ENCODE measurements around the gene KIF6. TPM values are rescaled to one million over a fixed set of nuclear protein-coding genes. Genes with fewer than 3 reads are reported as not detected.
"Not testable (repeated sequence)": the region's sequence is repeated elsewhere in the genome, so short reads cannot be mapped to it uniquely, and the experiment has no call there.

Gene KIF6
- 0.06 TPM in 1 of 2 replicates, not detected in the other for total RNA-seq

DNA sequence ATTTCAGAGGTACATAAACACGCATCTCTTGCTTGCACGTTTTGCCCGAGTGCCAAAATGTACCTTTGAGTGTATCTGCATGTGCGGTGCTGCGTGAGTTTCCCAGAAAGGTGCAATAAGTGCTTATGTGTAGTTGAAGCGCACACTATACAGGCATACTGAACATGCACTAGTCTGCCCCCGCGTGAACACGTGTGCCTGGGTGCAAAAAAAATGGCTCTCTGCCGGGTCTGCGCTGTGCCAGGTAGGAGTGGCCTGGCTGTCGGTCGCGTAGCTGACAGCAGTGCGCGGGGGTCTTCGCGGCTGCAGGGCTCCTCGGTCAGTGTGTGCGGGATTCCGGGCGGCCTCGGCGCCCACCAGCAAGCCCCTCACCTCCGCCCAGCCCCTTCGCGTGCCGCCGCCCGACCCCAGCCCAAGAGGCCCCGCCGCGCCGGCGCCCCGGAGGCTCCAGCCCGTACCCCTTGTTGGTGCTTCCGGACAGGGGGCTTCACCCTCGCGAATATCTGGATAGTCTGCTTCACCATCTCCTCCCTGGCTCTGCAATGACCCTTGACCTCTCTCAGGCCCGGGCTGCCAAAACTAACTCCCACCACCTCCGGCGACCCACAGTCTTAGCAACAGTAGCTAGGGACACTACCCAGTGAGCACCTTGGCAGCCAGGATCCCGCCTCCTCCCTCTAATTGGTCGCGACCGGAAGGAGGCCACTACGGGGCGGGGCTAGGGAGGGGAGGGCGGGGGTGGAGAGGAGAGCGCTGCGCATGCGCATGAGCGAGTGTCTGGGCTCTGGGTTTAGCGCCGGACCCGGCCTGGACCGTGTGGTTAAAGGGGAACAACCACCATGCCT lies at the start of gene KIF6:
Gene KIF6, minus strand, starts transcription at position 622 of the 845 bp plus-strand sequence. Its CDS starts 98 bp downstream, at position 524.
- no peak for DNase-seq (ENCODE audit: extremely low read depth, low read depth, low spot score)

DNA sequence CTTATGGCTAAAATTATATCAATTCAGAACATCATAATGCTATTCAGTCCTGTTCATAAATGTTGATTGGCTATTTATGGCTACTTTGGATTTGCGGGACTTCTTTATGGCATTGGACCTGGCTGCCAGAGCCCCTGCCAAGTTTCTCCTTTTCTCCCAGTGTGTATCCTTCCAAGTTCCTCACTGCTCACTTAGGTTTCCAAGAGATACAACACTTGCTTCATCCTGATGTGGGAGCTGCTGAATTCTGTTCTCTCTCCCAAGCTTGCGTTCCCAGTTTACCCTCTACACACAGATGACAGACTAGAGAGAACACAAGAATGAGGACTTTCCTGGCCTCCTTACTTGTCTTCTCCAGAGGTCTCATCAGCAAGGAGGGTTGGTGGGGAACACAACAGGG lies 48.6 kb upstream of the KIF6 start:
- no peak for DNase-seq (ENCODE audit: extremely low read depth, low read depth, low spot score)

DNA sequence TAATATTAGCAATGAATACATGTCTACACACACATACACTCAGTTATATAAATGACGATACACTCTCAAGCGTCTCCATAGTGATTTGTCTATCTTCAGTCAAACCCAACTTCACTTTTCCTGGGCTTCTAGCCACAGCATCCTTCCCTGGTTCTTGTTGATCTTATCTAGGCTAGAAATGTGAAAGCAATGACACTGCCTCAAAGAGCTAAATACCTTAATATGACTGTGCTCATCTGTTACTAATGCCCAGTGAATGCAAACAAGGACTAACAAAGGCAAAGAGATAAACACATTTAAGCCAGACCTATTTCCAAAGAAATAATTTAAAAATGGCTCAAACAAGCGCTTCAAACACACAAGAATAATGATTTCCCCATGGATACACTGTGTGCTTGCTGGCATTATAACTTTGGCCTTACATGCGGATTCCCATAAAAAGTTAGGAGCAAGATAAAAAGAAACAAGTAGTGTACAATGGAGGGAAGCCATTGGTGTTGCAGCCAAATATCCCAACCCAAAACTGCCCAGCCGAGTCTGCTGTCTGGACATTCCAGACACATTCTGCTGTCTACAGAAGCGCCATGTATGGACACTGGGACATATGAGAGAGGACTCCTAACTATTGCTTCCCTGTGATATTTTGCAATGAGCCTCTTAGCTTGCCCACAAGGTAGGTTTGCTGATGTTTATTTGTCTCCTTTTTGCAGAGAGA lies 47.5 kb upstream of the KIF6 start:
- DNase-seq (ENCODE audit: extremely low read depth, low read depth, low spot score) = no peak

DNA sequence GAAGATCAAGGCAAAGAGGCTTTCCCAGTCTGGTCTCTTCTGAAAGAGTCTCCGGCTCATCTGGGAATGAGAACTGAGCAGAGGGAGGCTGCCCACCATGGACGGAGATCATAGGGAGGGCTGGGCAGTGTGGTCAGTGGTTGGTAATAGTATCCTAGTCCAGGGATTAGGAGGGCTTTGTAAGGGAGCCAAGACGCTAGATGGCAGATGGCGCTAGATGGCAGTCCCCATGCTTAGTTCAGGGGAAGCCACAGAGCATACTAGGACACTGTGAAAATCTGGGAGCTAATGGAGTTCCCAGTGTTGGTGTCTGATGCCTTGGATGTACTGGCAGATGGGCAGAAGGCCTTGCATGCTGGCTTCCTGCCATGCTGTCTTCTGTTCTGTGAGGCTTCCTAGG lies 45.2 kb upstream of the KIF6 start:
- no peak for DNase-seq (ENCODE audit: extremely low read depth, low read depth, low spot score)

DNA sequence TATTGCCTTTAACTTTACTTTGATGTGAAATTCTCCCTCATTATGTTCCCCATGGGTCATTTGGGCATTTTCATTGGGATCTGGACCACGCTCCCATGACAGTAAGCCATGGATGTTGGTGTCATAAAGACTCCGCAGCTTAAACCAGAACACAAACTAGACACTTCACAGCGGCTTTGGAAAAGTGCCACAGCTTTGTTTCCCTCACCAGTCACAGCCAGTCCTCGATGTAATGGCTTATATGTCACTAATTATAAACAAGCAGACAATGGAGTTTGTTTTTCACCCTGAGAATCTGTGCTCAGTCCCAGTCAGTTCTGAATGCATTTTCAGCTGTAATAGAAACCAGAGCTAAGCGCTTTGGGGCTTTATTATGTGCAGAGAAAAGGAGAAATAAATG lies 43.8 kb upstream of the KIF6 start:
- no peak for DNase-seq (ENCODE audit: extremely low read depth, low read depth, low spot score)

- DNase-seq (ENCODE audit: extremely low read depth, low read depth, low spot score) = no peak
Measured at GRCh38 chr6:39765508-39766065, 40.4 kb upstream of the KIF6 start.

- DNase-seq (ENCODE audit: extremely low read depth, low read depth, low spot score) = no peak
Measured at GRCh38 chr6:39760226-39760952, 35.2 kb upstream of the KIF6 start.

DNA sequence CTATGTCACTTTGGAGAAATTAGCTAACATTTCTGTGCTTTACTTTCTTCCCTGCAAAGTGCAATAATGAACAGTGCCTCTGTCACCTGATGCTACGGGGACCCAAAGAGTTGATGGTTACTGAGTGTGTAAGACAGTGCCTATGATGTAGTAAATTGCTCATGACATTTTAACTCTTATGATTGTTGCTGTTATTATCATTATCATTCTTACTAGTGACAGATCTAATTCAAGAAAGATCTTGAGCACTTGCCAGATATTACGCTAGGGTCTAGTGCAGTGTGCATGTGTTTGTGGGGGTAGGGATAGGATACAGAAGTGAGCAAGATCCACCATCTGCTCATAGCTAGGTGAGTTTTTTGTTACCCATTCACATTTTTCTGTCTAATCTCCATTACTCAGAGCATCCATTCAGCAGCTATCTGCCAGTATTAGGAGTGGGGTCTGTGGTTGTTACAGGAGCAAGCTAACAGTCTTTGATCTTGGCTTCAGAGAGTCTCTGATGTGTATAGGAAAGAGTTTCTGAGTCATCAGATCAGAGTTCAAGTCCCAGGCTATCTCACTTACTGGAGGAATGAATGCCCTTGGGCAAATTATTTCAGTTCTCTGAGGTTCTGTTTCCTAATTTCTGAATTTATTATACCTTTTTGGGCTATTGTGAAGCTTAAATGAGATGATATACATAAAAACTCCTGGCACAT lies 33.8 kb upstream of the KIF6 start:
- DNase-seq (ENCODE audit: extremely low read depth, low read depth, low spot score) = no peak

- no peak for DNase-seq (ENCODE audit: extremely low read depth, low read depth, low spot score)
Measured at GRCh38 chr6:39756582-39756981, 31.4 kb upstream of the KIF6 start.

- no peak for DNase-seq (ENCODE audit: extremely low read depth, low read depth, low spot score)
Measured at GRCh38 chr6:39755231-39755630, 30.0 kb upstream of the KIF6 start.

- DNase-seq (ENCODE audit: extremely low read depth, low read depth, low spot score) = no peak
Measured at GRCh38 chr6:39754514-39755115, 29.4 kb upstream of the KIF6 start.

- DNase-seq (ENCODE audit: extremely low read depth, low read depth, low spot score) = no peak
Measured at GRCh38 chr6:39753725-39754045, 28.5 kb upstream of the KIF6 start.

DNA sequence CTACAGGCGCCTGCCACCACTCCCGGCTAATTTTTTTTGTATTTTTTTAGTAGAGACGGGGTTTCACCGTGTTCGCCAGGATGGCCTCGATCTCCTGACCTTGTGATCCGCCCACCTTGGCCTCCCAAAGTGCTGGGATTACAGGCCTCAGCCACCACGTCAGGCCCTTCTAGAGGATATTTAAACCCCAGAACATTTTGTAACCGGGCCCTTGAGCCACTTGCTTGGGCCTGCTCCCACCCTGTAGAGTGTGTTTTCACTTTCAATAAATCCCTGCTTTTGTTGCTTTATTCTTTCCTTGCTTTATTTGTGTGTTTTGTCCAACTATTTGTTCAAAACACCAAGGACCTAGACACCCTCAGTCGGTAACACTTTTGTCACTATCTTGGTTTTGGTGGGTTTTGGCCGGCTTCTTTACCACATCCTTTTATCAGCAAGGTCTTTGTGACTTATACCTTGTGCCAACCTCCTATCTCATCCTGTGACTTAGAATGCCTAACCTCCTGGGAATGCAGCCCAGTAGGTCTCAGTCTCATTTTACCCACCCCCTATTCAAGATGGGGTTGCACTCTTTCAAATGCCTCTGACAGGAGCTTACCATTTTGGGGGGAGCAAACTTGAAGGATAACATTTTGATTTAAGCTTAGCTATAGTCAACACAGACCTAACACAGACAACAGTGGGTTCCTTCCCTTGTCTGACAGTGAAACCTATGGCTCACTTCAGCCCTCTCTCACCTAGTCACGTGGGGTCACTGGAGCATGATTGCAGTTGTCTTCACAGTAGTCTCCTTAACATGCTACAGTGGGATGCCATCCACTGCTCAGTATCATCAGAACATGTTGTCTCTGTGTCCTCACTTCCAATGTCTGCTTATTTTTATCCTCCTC lies 27.9 kb upstream of the KIF6 start:
- no peak for DNase-seq (ENCODE audit: extremely low read depth, low read depth, low spot score)

GRCh38 chr6:39746795-39747194 lies 21.6 kb upstream of the KIF6 start:
- no peak for DNase-seq (ENCODE audit: extremely low read depth, low read depth, low spot score)

DNA sequence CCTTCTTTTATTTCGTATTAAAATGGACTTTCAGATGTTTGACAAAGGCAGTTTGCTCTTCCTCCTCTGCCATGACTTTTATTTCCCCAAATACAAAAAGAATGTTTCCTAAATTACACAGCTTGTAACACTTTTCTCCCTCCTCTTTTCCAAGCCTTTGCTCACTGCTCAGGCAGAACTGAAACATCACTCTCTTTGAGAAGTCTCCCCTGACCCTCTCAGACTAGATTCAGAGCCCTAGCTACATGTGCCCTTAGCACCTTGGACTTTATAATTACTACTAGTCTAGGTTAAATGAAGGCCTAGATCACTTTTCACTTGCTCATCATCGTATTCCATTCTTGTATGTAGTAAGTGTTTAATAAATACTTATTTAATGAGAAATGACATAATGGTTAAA lies 8.5 kb upstream of the KIF6 start:
- DNase-seq (ENCODE audit: extremely low read depth, low read depth, low spot score) = no peak

DNA sequence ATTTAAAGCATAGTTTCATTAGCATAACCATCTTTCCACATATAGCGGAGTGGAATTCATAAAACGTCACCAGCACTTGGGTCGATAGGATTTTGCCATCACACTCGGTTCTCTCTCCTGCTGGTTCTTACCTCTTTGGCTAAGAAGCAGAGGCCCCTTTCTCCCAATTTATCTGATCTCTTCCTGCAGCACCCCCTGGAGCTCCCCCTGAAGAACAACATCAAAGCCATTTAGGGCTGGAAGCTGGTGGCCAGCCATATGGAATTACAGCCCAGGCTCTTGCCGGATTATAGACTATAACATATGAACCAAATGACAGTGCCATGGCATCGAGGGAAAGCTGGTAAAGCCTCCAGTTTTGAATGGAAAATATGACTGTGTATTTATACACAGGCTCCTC lies 6.4 kb upstream of the KIF6 start:
- no peak for DNase-seq (ENCODE audit: extremely low read depth, low read depth, low spot score)

GRCh38 chr6:39729945-39730344 lies 4.7 kb upstream of the KIF6 start:
- no peak for DNase-seq (ENCODE audit: extremely low read depth, low read depth, low spot score)

DNA sequence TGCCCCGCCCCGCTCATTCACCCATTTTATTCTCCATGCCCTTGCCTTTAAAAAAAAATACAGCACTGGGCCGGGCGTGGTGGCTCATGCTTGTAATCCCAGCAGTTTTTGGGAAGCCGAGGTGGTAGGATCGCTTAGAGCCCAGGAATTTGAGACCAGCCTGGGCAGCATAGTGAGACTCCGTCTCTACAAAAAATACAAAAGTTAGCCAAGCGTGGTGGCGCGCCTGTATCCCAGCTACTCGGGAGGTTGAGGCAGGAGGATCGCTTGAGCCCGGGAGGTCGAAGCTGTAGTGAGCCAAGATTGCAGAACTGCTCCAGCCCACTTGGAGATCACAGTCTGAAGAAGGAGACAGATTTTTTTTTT lies 407 bp upstream of the KIF6 start:
- no peak for DNase-seq (ENCODE audit: extremely low read depth, low read depth, low spot score)

DNA sequence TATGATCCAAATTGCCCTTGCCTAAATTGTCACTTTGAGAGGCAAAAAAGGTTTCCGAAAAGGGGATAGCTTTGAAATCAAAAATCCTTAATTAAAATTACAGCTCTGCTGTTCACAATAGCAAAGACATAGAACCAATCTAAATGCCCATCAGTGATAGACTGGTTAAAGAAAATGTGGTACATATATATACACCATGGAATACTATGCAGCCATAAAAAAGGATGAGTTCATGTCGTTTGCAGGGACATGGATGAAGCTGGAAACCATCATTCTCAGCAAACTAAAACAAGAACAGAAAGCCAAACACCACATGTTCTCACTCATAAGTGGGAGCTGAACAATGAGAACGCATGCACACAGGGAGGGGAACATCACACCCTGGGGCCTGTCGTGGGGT lies 1.9 kb downstream of the KIF6 start:
- not testable (repeated sequence) for DNase-seq (ENCODE audit: extremely low read depth, low read depth, low spot score)

Data from glomerular endothelial cell (primary cell).